Mucosa of descending colon (tissue), 3 donors: Measurements from ENCODE around the gene CBFB. TPM values are rescaled to one million over a fixed set of nuclear protein-coding genes. Genes with fewer than 3 reads are reported as not detected.
A peak's percentile ranks its signal among the peaks of the same experiment; 100 is the strongest.

Experiments
- ATAC-seq: fragments of 200-7000 bp; cut with Tn5 transposase; one replicate; pipeline ENCODE4 v1.9.1; 2020; ENCODE audit warnings: mild to moderate bottlenecking, moderate library complexity
- DNase-seq, 3 donors: peaks; one replicate each; pipeline ENCODE4 v3.0.0-alpha.2; 2020
- H3K36me3 ChIP-seq: fragments of 200-600 bp; one replicate; pipeline ENCODE4 v1.8.0; 2021; ENCODE audit warnings: low read depth, mild to moderate bottlenecking
- H3K4me1 ChIP-seq: fragments of 200-600 bp; one replicate; pipeline ENCODE4 v1.8.0; 2021; ENCODE audit warnings: low read depth, mild to moderate bottlenecking
- H3K4me3 ChIP-seq: fragments of 200-600 bp; one replicate; pipeline ENCODE4 v1.8.0; 2021; ENCODE audit warnings: mild to moderate bottlenecking
- H3K9me3 ChIP-seq: fragments of 200-600 bp; one replicate; pipeline ENCODE4 v1.8.0; 2021; ENCODE audit warnings: mild to moderate bottlenecking
- CTCF ChIP-seq: fragments of 200-600 bp; IDR thresholded peaks from one replicate; pipeline ENCODE4 v1.8.0; 2022; ENCODE audit warnings: antibody characterized with exemption, mild to moderate bottlenecking
- intact Hi-C, 2 donors: fragments of 100-400 bp; cut with DNase I in 1 of 2; cut with micrococcal nuclease in 1 of 2; formaldehyde crosslinking; loops; one replicate each; pipeline versions ENCODE4 v1.11.0 to v1.11.1; 2022; cut with DNase I, micrococcal nuclease
- total RNA-seq, 3 donors: library from RNA; stranded (reverse); fragmentation: NEBNext Ultra II Directional in 2 of 3; extraction: Animal tissue kit (Norgen Biotek cat#: 25700) in 2 of 3; gene quantifications; one replicate each; pipeline versions ENCODE4 v1.2.1 to v1.2.4, GENCODE V29; 2021 to 2023
- donor health status: DM: no; HTN: no; CAD: no; lungs with moderate emphysema.
- donor health status: DM: no; HTN: no; CAD: no.
- donor health status: DM: no; HTN: yes; CAD: no.

Gene CBFB
- total RNA-seq, 3 donors from 2014 or later = 26.3 to 35.5 (median 26.8) TPM

GRCh38 chr16:67013823-67014633 is 14.9 kb upstream of the CBFB start:
- intact Hi-C loops = no loop called here
- Histone ChIP-seq H3K4me1 (peaks cover 10% of the 10 kb centered on the region), H3K9me3 (no peaks in the 10 kb centered on the region), H3K4me3 (no peak overlapping the region), H3K36me3 (no peaks in the 10 kb centered on the region)
- TF ChIP-seq CTCF = no peak
- ATAC-seq (peak; percentile 64), DNase-seq (peak; percentile 55 to 76 (median 68))

GRCh38 chr16:67014634-67015312 is 14.2 kb upstream of the CBFB start:
- DNase-seq (peak in 1 of 3 donors; percentile 8), ATAC-seq (no peak)
- no peak for TF ChIP-seq CTCF
- intact Hi-C loops = no loop called here
- Histone ChIP-seq H3K4me1 (peaks cover 10% of the 10 kb centered on the region), H3K36me3 (no peaks in the 10 kb centered on the region), H3K9me3 (no peaks in the 10 kb centered on the region), H3K4me3 (no peak overlapping the region)

GRCh38 chr16:67015313-67015731 is 13.6 kb upstream of the CBFB start:
- Histone ChIP-seq H3K4me3 (no peak overlapping the region), H3K9me3 (no peaks in the 10 kb centered on the region), H3K4me1 (peaks cover 10% of the 10 kb centered on the region), H3K36me3 (no peaks in the 10 kb centered on the region)
- TF ChIP-seq CTCF = no peak
- intact Hi-C loops = no loop called here
- DNase-seq (peak in 1 of 3 donors; percentile 17), ATAC-seq (peak; percentile 24)

GRCh38 chr16:67016143-67016542 is 12.8 kb upstream of the CBFB start:
- no peak for ATAC-seq
- Histone ChIP-seq H3K9me3 (no peaks in the 10 kb centered on the region), H3K36me3 (no peaks in the 10 kb centered on the region), H3K4me1 (peaks cover 10% of the 10 kb centered on the region), H3K4me3 (no peak overlapping the region)
- no peak for TF ChIP-seq CTCF
- intact Hi-C loops = no loop called here
- DNase-seq = peak in 1 of 3 donors; percentile 9

GRCh38 chr16:67016681-67017420 is 12.1 kb upstream of the CBFB start:
- peak in 1 of 3 donors; percentile 10 for DNase-seq
- intact Hi-C loops = no loop called here
- no peak for TF ChIP-seq CTCF

More at GRCh38 chr16:67016681-67017420, 12.1 kb upstream of the CBFB start:
- H3K36me3 ChIP-seq = no peaks in the 10 kb centered on the region
- H3K9me3 ChIP-seq = no peaks in the 10 kb centered on the region
- H3K4me3 ChIP-seq = no peak overlapping the region
- H3K4me1 ChIP-seq = peaks cover 10% of the 10 kb centered on the region
- no peak for ATAC-seq
